HG03354 (cell line): Measurements from ENCODE around the gene PCDHA12.

ENCODE experiments used
- ATAC-seq: cut with Tn5 transposase; IDR thresholded peaks from one replicate; pipeline ENCODE4 v1.9.1; 2021; ENCODE audit warnings: mild to moderate bottlenecking; ENCODE audit not compliant: unreplicated experiment, poor library complexity, severe bottlenecking

The PCDHA12 gene

GRCh38 chr5:140927228-140927573 is 52.1 kb downstream of the PCDHA12 start:
- ATAC-seq = no peak
